WERI-Rb-1 (cell line): ENCODE results near the gene MGLL.

Experiments
- DNase-seq: peaks from one replicate; pipeline ENCODE4 v3.0.0-alpha.2; 2020
- H3K27ac ChIP-seq: fragments of 250-450 bp; sonication (Bioruptor Pico); 2 replicates; pipeline ENCODE4 v1.5.1; 2020; ENCODE audit warnings: mild to moderate bottlenecking, moderate library complexity
- H3K27me3 ChIP-seq: fragments of 250-450 bp; sonication (Bioruptor Pico); 2 replicates; pipeline ENCODE4 v1.5.1; 2021; ENCODE audit warnings: mild to moderate bottlenecking, low read depth, moderate library complexity; ENCODE audit not compliant: insufficient read depth, severe bottlenecking
- H3K36me3 ChIP-seq: fragments of 250-450 bp; sonication (Bioruptor Pico); 2 replicates; pipeline ENCODE4 v1.5.1; 2020; ENCODE audit warnings: mild to moderate bottlenecking, moderate library complexity
- H3K4me3 ChIP-seq: 2 replicates; pipeline ENCODE4 v1.5.1; 2011; ENCODE audit warnings: low read depth, mild to moderate bottlenecking, control low read depth, low read length
- H3K9me3 ChIP-seq: fragments of 250-450 bp; sonication (Bioruptor Pico); 2 replicates; pipeline ENCODE4 v1.5.1; 2021; ENCODE audit warnings: mild to moderate bottlenecking, moderate library complexity; ENCODE audit not compliant: severe bottlenecking
- TF ChIP-seq, protein P1 (sequence below): IDR thresholded peaks from 2 replicates; pipeline ENCODE4 v1.5.1; 2011; ENCODE audit warnings: low read depth, mild to moderate bottlenecking, control low read depth, inconsistent platforms, low read length

The MGLL gene

DNA sequence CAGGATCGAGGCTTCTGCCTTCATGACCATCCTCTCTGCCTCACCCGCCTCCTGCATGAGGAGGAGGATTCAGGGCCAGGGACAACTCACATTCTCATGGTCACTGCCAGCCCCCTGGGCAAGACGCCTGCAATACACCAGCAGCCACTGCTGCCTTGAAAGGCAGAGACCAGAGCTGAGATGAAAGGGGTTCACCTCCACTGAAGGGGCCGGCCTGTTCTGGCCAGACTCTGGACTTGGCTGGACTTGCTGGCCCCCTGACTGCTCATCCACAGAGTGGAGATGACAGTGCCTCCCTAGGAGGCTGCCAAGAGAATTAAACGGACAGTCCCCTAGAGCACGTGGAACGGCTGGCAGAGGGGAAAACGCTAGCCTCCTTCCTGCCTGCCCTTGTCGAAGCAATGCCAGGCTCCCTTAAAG is 35.2 kb downstream of the MGLL start:
- H3K27ac ChIP-seq: peak overlapping the region; percentile 53
- H3K36me3 ChIP-seq: no peaks in the 10 kb centered on the region

DNA sequence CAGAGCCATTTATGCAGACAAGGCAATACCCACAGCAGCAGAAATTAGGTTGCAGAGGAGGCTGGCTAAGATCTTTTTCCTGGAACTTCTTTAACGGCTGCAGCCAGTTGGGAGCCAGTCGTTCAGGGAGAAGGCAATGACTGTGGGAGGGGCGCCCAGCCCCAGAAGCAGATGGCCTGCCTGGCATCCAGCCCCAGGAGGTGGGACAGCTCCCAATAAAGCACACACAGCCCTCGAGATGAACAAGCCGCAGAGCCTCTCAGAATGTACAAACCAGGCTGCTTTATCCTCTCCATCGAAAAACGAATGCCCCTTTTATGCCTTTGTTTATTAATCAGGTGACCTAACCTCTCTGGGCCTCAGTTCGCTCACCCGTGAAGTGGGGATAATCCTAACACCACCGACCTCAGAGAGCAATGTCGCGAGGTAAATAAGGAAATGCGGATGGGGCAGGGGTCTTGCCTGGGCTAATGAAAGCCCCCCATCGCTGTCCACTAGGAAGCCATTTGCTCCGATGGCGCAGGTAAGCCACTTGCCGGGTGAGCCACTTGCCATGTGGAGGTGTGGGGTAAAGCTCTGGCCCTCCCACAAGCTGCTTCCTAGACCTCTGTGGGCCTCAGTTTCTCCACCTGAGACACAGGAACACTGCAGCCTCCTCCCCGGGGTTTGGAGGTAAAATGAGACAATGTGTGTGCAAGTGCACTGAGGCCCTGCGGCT is 35.8 kb downstream of the MGLL start:
- Histone ChIP-seq H3K27me3 (no peaks in the 10 kb centered on the region), H3K27ac (peak overlapping the region; percentile 53), H3K4me3 (no peak overlapping the region), H3K36me3 (no peaks in the 10 kb centered on the region), H3K9me3 (no peaks in the 10 kb centered on the region)
- peak; percentile 68 for DNase-seq
- TF ChIP-seq, protein P1, sequence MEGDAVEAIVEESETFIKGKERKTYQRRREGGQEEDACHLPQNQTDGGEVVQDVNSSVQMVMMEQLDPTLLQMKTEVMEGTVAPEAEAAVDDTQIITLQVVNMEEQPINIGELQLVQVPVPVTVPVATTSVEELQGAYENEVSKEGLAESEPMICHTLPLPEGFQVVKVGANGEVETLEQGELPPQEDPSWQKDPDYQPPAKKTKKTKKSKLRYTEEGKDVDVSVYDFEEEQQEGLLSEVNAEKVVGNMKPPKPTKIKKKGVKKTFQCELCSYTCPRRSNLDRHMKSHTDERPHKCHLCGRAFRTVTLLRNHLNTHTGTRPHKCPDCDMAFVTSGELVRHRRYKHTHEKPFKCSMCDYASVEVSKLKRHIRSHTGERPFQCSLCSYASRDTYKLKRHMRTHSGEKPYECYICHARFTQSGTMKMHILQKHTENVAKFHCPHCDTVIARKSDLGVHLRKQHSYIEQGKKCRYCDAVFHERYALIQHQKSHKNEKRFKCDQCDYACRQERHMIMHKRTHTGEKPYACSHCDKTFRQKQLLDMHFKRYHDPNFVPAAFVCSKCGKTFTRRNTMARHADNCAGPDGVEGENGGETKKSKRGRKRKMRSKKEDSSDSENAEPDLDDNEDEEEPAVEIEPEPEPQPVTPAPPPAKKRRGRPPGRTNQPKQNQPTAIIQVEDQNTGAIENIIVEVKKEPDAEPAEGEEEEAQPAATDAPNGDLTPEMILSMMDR: no peak

More for the DNA sequence above, 35.2 kb downstream of the MGLL start:
- no peak for DNase-seq
- Histone ChIP-seq H3K4me3 (no peak overlapping the region), H3K9me3 (no peaks in the 10 kb centered on the region), H3K27me3 (no peaks in the 10 kb centered on the region)
- TF ChIP-seq, protein P1: no peak

DNA sequence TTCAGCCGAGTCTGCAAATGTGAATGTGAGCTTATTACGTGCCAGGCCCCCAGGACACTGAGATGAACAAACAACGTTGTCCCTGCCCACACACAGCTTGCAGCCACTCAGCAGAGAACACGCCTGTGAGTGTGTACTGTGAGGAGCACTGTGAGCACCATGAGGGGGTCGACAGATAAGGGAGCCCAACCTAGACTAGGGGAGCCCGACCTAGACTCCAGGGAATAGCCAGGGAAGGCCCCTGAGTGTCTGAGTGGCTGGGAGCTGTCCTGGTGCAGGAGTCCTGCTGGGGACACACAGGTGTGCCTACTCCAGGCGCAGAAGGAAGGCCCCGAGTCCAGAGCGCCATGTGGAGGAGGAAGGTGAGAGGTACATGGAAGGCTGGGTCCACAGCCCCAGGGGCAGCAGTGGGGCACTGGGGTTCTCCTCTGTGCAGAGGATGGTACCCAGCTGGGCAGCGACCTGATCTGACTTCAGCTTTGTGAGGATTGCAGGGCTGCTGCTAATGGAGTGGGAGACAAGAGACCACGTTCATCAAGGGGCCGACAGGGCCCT is 36.5 kb downstream of the MGLL start:
- H3K36me3 ChIP-seq: no peaks in the 10 kb centered on the region
- H3K27me3 ChIP-seq: no peaks in the 10 kb centered on the region
- H3K4me3 ChIP-seq: no peak overlapping the region
- no peaks in the 10 kb centered on the region for H3K9me3 ChIP-seq
- TF ChIP-seq, protein P1: no peak
- H3K27ac ChIP-seq: peak overlapping the region; percentile 53
- DNase-seq: no peak

DNA sequence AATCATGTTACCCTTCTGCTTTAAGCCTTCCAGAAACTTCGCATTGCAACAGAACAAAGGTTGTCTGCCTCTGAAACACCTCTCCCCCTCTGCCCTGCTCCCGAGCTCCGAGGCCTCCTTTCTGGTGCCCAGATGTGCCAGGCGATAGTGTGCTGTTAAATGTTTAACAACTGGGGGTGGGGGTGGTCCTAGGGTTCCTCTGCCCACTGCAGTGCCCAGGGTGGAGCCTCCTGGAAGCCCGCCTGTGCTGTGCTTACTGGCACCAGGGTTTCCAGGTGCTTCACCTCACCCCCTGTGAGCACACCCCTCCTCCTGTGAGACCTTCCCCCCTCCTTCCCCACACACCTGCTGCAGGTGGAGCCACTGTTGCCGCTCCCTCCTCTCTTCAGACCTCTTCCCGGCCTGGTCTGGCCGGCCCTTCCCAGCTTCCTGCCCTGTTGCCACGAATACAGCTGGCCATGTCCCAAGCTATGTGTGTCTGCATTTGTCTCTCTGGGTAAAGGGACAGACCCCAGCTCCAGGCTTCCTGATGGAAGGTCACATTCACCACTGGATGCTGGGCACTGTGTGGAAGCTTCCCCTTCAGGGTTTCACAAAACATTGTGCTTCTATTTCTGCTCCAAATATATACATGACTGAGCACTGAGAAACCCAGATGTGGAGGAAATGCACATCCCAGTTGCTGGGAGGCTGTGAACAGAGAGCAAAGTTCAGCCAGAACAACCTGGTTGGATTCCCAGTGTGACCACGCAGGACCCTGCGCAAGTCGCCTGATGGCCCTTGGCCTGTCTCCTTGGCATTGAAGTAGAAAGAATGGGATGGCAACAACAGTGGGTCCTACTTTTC is 37.2 kb downstream of the MGLL start:
- Histone ChIP-seq H3K36me3 (no peaks in the 10 kb centered on the region), H3K9me3 (no peaks in the 10 kb centered on the region), H3K4me3 (no peak overlapping the region), H3K27ac (no peak overlapping the region; the same call in 1 of the 2 replicates), H3K27me3 (no peaks in the 10 kb centered on the region)
- DNase-seq: no peak
- TF ChIP-seq, protein P1: no peak

GRCh38 chr3:127784283-127784682 is 38.0 kb downstream of the MGLL start:
- no peak for DNase-seq
- H3K27ac ChIP-seq: no peak overlapping the region

More at GRCh38 chr3:127784283-127784682, 38.0 kb downstream of the MGLL start:
- Histone ChIP-seq H3K27me3 (no peaks in the 10 kb centered on the region), H3K9me3 (no peaks in the 10 kb centered on the region), H3K36me3 (no peaks in the 10 kb centered on the region), H3K4me3 (no peak overlapping the region)
- TF ChIP-seq, protein P1: no peak
